Sigmoid colon (tissue), 7 donors: ENCODE measurements around the gene RAD54L2. TPM values are rescaled to one million over a fixed set of nuclear protein-coding genes. Genes with fewer than 3 reads are reported as not detected.

Experiments
- DNase-seq: peaks from one replicate; pipeline ENCODE4 v3.0.0-alpha.2; 2019
- H3K27ac ChIP-seq, 4 donors: fragments of 200-600 bp; sonication (generic); one replicate each; pipeline ENCODE4 v1.5.1; 2016 to 2019; ENCODE audit warnings: mild to moderate bottlenecking in 1 of 4
- H3K27me3 ChIP-seq, 3 donors: fragments of 200-600 bp; sonication (generic); one replicate each; pipeline ENCODE4 v1.5.1; 2019; ENCODE audit warnings: mild to moderate bottlenecking in 1 of 3
- H3K36me3 ChIP-seq, 4 donors: fragments of 200-600 bp; sonication (generic); one replicate each; pipeline ENCODE4 v1.5.1; 2016 to 2019
- H3K4me1 ChIP-seq, 4 donors: fragments of 200-600 bp; sonication (generic); one replicate each; pipeline ENCODE4 v1.5.1; 2017 to 2019
- H3K4me3 ChIP-seq, 4 donors: fragments of 200-600 bp; sonication (generic); one replicate each; pipeline ENCODE4 v1.5.1; 2017 to 2019; ENCODE audit warnings: mild to moderate bottlenecking in 2 of 4, moderate library complexity in 1 of 4
- H3K9me3 ChIP-seq, 4 donors: fragments of 200-600 bp in 3 of 4; sonication (generic) in 3 of 4; one replicate each; pipeline versions ENCODE4 v1.5.1 to v1.6.1; 2013 to 2019
- CTCF ChIP-seq, 4 experiments: fragments of 450-650 bp in 3 of 4; fragments of 200-600 bp in 1 of 4; IDR thresholded peaks; one replicate each; pipeline ENCODE4 v1.5.1; 2016 to 2019; ENCODE audit warnings: antibody characterized with exemption in 4 of 4, mild to moderate bottlenecking in 3 of 4, moderate library complexity in 2 of 4
- EP300 ChIP-seq, 4 donors: sonication (generic); formaldehyde crosslinking; IDR thresholded peaks; one replicate each; pipeline ENCODE4 v1.6.1; 2017; ENCODE audit warnings: antibody characterized with exemption in 4 of 4
- POLR2A ChIP-seq, 2 donors: fragments of 450-650 bp; IDR thresholded peaks; one replicate each; pipeline ENCODE4 v1.6.1; 2016; ENCODE audit warnings: antibody characterized with exemption in 2 of 2, mild to moderate bottlenecking in 2 of 2, moderate library complexity in 2 of 2
- POLR2AphosphoS5 ChIP-seq, 4 donors: sonication (generic); formaldehyde crosslinking; IDR thresholded peaks; one replicate each; pipeline ENCODE4 v1.6.1; 2017; ENCODE audit warnings: antibody characterized with exemption in 4 of 4
- WGBS, 2 donors: extraction: QIAGEN DNeasy Blood & Tissue Kit; methylation state at CpG; one replicate each; pipeline ENCODE4 v1.1.7; 2013; 5-methylcytosine and 5-hydroxymethylcytosine counted together
- intact Hi-C: fragments of 100-400 bp; cut with DNase I; formaldehyde crosslinking; loops from one replicate; pipeline ENCODE4 v1.15.1; 2023
- polyA plus RNA-seq, 3 donors: library from polyadenylated mRNA; stranded (reverse); fragments of 200-250 nt; gene quantifications; one replicate each; pipeline ENCODE4 v1.2.3, GENCODE V29; 2013
- total RNA-seq, 4 donors: library from RNA; depleted of rRNA; stranded (reverse); fragments of >200 nt; gene quantifications; one replicate each; pipeline ENCODE4 v1.1.0, GENCODE V29; 2016
- donor health status: healthy with polysubstance abuse.
- donor health status: Bipolar disorder and iron deficiency.
- donor health status: healthy.

The RAD54L2 gene
- total RNA-seq (10 to 100 TPM; 15.7 to 33.0 (median 24.7) TPM), polyA plus RNA-seq (1 to 10 TPM in 2 of 3 donors, under 1 TPM in 1; 0.60 to 7.5 (median 1.6) TPM)

GRCh38 chr3:51538459-51539290 lies at the start of gene RAD54L2:
Gene RAD54L2 (plus strand): TSS chr3:51538719. CDS start chr3:51590421, 51,702 bp downstream.
- Histone ChIP-seq H3K9me3 (no peaks in the 10 kb centered on the region), H3K4me1 (peaks cover 0 to 24% (median 21%) of the 10 kb centered on the region in 4 donors), H3K36me3 (peaks cover 0 to 12% (median 0%) of the 10 kb centered on the region in 4 donors), H3K4me3 (peak within 1 kb of the TSS; percentile 90 to 94 (median 92)), H3K27me3 (no peaks in the 10 kb centered on the region), H3K27ac (peak within 1 kb of the TSS; percentile 89 to 95 (median 92))
- 0% methylated on average over 91 of the region's 91 CpGs for WGBS, 2 donors
- intact Hi-C loops: loop anchor here (2.0 to 10.0 kb wide), 3 partner anchors 38 to 126 kb away; partner anchors contain the start of gene DCAF1
- peak; percentile 88 for DNase-seq
- peak; percentile 33 to 69 (median 62) for TF ChIP-seq POLR2AphosphoS5 (IDR thresholded peaks at IDR 0.05)
- no peak for TF ChIP-seq EP300 (IDR thresholded peaks at IDR 0.05)
- TF ChIP-seq CTCF (IDR thresholded peaks at IDR 0.05): peak in 1 of 4 experiments; percentile 33
- TF ChIP-seq POLR2A (IDR thresholded peaks at IDR 0.05): no peak

GRCh38 chr3:51498876-51499738 lies 39.4 kb upstream of the RAD54L2 start:
- 0 to 1% methylated on average over 43 of the region's 43 CpGs for WGBS, 2 donors
- peak; percentile 98 for DNase-seq
- Histone ChIP-seq H3K4me3 (peak overlapping the region; percentile 59 to 94 (median 92)), H3K27me3 (no peaks in the 10 kb centered on the region), H3K27ac (peak overlapping the region; percentile 98 to 100 (median 98)), H3K9me3 (no peaks in the 10 kb centered on the region), H3K4me1 (peaks cover 0 to 20% (median 11%) of the 10 kb centered on the region in 4 donors), H3K36me3 (peaks cover 0 to 13% (median 2%) of the 10 kb centered on the region in 4 donors)
- intact Hi-C loops: loop anchor here (2.0 to 10.0 kb wide), 2 partner anchors 108 to 446 kb away; partner anchors contain the start of genes PARP3, RBM15B and RRP9
- TF ChIP-seq POLR2A (IDR thresholded peaks at IDR 0.05) (peak in 1 of 2 donors; percentile 31), CTCF (IDR thresholded peaks at IDR 0.05) (no peak), POLR2AphosphoS5 (IDR thresholded peaks at IDR 0.05) (peak; percentile 62 to 78 (median 78)), EP300 (IDR thresholded peaks at IDR 0.05) (no peak)

- intact Hi-C loops: loop anchor here (2.0 to 5.0 kb wide), 4 partner anchors 38 to 883 kb away; partner anchors contain the start of genes MANF, MAPKAPK3 and RAD54L2
- WGBS, 2 donors: 88 to 95% methylated on average over 14 of the region's 14 CpGs
Observed at GRCh38 chr3:51500632-51501131, 37.8 kb upstream of the RAD54L2 start.

More at GRCh38 chr3:51500632-51501131, 37.8 kb upstream of the RAD54L2 start:
- H3K36me3 ChIP-seq: peaks cover 0 to 10% (median under 1%) of the 10 kb centered on the region in 4 donors
- peak; percentile 74 for DNase-seq
- TF ChIP-seq POLR2AphosphoS5 (IDR thresholded peaks at IDR 0.05) (no peak), CTCF (IDR thresholded peaks at IDR 0.05) (no peak), EP300 (IDR thresholded peaks at IDR 0.05) (no peak), POLR2A (IDR thresholded peaks at IDR 0.05) (no peak)
- peak overlapping the region; percentile 85 to 100 (median 98) for H3K27ac ChIP-seq
- peak overlapping the region; percentile 6 to 94 (median 92) for H3K4me3 ChIP-seq
- no peaks in the 10 kb centered on the region for H3K27me3 ChIP-seq
- no peaks in the 10 kb centered on the region for H3K9me3 ChIP-seq
- H3K4me1 ChIP-seq: peaks cover 0 to 20% (median 11%) of the 10 kb centered on the region in 4 donors
